GM19023 (cell line): Measurements from ENCODE around the gene ZNF792.
"Not testable (repeated sequence)": the region's sequence is repeated elsewhere in the genome, so short reads cannot be mapped to it uniquely, and the experiment has no call there.

ENCODE experiments used
- ATAC-seq: cut with Tn5 transposase; IDR thresholded peaks from one replicate; pipeline ENCODE4 v1.9.1; 2021; ENCODE audit warnings: mild to moderate bottlenecking, moderate library complexity; ENCODE audit not compliant: unreplicated experiment

Gene ZNF792

DNA sequence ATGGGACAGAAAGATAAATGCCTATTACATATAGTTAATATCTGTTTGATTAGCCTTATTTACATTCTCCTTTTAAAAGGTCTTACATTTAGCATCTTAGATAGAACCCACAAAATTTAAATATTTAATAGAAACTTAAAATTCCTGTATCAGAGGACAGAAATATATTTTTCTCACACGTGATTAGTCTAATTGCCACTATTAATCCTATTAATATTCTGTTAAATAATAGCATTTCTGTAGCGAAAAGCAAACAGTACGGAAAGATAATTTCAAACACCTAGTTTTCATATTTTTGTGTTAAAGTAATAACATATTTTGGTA is 37.7 kb downstream of the ZNF792 start:
- no peak for ATAC-seq

GRCh38 chr19:34925278-34925855 is 38.7 kb downstream of the ZNF792 start:
- ATAC-seq: no peak

GRCh38 chr19:34920090-34920786 is 43.8 kb downstream of the ZNF792 start:
- ATAC-seq: not testable (repeated sequence)

- ATAC-seq: no peak
These were observed 45.8 kb downstream of the ZNF792 start for GRCh38 chr19:34918190-34918589.

DNA sequence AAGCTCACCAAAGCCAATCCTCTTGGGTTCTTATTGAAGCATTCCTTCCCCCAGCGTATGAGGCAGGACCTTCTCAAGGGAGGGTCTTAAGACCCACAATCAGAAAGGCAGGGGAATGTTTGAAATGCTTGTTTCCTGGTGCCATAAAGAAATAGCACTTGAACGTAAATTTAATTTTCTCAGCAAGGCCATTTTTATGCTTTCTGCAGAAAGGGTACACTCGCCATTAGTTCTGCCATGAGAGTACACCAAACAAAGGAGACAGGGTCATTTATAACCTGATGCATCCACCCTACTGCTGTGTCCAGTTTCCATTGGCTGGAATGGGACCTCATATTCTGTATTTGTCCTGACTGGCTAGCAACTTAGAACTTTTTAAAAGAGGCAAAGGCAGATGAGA is 46.9 kb downstream of the ZNF792 start:
- not testable (repeated sequence) for ATAC-seq

DNA sequence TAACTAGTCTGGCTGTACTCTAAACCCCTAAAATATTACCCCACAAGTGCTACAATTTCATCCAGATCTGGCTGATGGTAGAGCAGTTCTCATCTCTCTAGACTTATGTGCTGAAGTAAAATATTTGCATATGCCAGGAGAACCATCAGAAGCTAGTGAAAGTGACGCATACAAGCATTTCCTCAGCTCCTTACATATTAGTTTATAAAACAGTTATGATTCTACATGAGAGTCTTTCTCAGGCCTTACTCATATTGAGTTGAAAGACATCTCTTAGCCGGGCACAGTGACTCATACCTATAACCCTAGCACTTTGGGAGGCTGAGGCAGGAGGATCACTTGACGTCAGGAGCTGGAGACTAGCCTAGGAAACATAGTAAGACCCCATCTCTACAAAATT is 53.3 kb downstream of the ZNF792 start:
- no peak for ATAC-seq
